ENCODE results near the gene RETN. TPM values are rescaled to one million over a fixed set of nuclear protein-coding genes. Genes with fewer than 3 reads are reported as not detected.

RETN gene
- total RNA-seq, 4 donors from 2014 or later: not detected

DNA sequence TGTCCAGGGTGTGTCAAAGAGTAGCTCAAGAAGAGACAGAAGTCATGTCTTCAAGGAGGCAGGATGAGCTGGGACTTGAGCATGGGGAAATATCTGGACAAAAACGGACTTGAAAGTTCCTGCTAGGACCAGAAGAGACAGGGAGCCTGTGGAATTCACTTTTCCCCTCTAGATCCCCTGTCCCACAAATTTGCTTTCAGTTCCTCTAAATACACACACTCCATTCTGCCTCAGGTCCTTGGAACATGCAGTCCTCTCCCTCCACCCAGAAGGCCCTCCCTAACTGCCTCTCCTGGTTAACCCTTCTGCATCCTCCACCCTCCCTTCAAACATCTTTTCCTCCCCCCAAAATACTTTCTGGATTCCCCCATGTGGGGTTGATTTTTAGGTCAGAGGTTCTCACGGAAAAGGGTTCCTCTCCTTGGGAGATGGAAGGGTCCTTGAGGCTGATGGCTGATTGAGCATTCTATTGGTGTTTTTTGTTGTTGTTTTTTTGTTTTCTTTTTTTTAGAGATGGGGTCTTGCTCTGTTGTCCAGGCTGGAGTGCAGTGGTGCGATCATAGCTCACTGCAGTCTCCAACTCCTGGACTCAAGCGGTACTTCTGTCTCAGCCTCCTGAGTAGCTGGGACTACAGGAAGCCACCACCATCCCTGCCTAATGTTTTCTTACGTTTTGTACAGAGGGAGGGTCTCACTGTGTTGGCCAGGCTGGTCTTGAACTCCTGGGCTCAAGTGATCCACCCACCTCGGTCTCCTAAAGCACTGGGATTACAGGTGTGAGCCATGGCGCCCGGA is 6.9 kb upstream of the RETN start:
- no peak for DNase-seq (ENCODE audit: low spot score in 2 of 2)
- WGBS, 2 donors: 74 to 77% methylated on average over 8 of the region's 8 CpGs
- intact Hi-C loops (cut with DNase I; ENCODE audit: low total_unique reads): no loop called here
- TF ChIP-seq, protein P1, sequence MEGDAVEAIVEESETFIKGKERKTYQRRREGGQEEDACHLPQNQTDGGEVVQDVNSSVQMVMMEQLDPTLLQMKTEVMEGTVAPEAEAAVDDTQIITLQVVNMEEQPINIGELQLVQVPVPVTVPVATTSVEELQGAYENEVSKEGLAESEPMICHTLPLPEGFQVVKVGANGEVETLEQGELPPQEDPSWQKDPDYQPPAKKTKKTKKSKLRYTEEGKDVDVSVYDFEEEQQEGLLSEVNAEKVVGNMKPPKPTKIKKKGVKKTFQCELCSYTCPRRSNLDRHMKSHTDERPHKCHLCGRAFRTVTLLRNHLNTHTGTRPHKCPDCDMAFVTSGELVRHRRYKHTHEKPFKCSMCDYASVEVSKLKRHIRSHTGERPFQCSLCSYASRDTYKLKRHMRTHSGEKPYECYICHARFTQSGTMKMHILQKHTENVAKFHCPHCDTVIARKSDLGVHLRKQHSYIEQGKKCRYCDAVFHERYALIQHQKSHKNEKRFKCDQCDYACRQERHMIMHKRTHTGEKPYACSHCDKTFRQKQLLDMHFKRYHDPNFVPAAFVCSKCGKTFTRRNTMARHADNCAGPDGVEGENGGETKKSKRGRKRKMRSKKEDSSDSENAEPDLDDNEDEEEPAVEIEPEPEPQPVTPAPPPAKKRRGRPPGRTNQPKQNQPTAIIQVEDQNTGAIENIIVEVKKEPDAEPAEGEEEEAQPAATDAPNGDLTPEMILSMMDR (IDR thresholded peaks at IDR 0.05): no peak
- TF ChIP-seq POLR2A (IDR thresholded peaks at IDR 0.05): no peak
- no peak overlapping the region for H3K4me3 ChIP-seq (ENCODE audit: low read depth, poor library complexity, severe bottlenecking)

DNA sequence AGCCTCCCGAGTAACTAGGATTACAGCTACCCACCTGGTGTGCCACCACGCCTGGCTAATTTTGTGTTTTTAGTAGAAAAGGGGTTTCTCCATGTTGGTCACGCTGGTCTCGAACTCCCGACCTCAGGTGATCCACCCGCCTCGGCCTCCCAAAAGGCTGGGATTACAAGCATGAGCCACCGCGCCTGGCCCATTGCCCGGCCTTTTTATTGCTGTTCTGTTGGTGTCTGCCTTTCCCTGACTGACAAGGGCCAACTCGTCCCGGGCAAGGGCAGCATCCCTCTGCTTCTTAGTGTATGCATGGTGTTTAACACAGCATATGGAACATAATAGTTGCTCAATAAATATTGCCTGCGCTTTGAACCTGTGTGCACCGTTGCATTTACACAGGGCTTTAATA is 6.2 kb upstream of the RETN start:
- DNase-seq (ENCODE audit: low spot score in 2 of 2): no peak
- WGBS, 2 donors: 65 to 73% methylated on average over 14 of the region's 14 CpGs
- H3K4me3 ChIP-seq (ENCODE audit: low read depth, poor library complexity, severe bottlenecking): no peak overlapping the region
- intact Hi-C loops (cut with DNase I; ENCODE audit: low total_unique reads): no loop called here
- TF ChIP-seq POLR2A (IDR thresholded peaks at IDR 0.05): no peak
- TF ChIP-seq, protein P1 (IDR thresholded peaks at IDR 0.05): no peak

- WGBS, 2 donors: 57 to 66% methylated on average over 7 of the region's 7 CpGs
- no peak overlapping the region for H3K4me3 ChIP-seq (ENCODE audit: low read depth, poor library complexity, severe bottlenecking)
- no peak for DNase-seq (ENCODE audit: low spot score in 2 of 2)
- TF ChIP-seq, protein P1 (IDR thresholded peaks at IDR 0.05): no peak
- TF ChIP-seq POLR2A (IDR thresholded peaks at IDR 0.05): no peak
- intact Hi-C loops (cut with DNase I; ENCODE audit: low total_unique reads): no loop called here
Observed at GRCh38 chr19:7663706-7664105, 5.1 kb upstream of the RETN start.

GRCh38 chr19:7665076-7665475 is 3.8 kb upstream of the RETN start:
- TF ChIP-seq, protein P1 (IDR thresholded peaks at IDR 0.05): no peak
- no peak for TF ChIP-seq POLR2A (IDR thresholded peaks at IDR 0.05)
- H3K4me3 ChIP-seq (ENCODE audit: low read depth, poor library complexity, severe bottlenecking): no peak overlapping the region
- intact Hi-C loops (cut with DNase I; ENCODE audit: low total_unique reads): no loop called here
- WGBS, 2 donors: 32% methylated on average over 4 of the region's 4 CpGs
- no peak for DNase-seq (ENCODE audit: low spot score in 2 of 2)

GRCh38 chr19:7669641-7670040 is 792 bp downstream of the RETN start:
- WGBS, 2 donors: 35 to 38% methylated on average over 9 of the region's 9 CpGs
- no peak for DNase-seq (ENCODE audit: low spot score in 2 of 2)
- no peak overlapping the region for H3K4me3 ChIP-seq (ENCODE audit: low read depth, poor library complexity, severe bottlenecking)
- TF ChIP-seq POLR2A (IDR thresholded peaks at IDR 0.05): no peak
- TF ChIP-seq, protein P1 (IDR thresholded peaks at IDR 0.05): no peak
- intact Hi-C loops (cut with DNase I; ENCODE audit: low total_unique reads): no loop called here
